T-helper 2 cell treated with Interferon-gamma antibody and Interleukin-4, amounts not matched to agents 5 μg/mL and 100 μg/mL, for 36 hours (primary cell): ENCODE data around the gene HLA-DQB2.

Experiments used
- DNase-seq: peaks from one replicate; pipeline ENCODE4 v3.0.0; 2021; ENCODE audit warnings: low spot score
- H3K27ac Mint-ChIP-seq: one replicate; pipeline ENCODE4 v1.8.0; 2021; ENCODE audit warnings: mild to moderate bottlenecking, mixed read lengths
- H3K27me3 Mint-ChIP-seq: one replicate; pipeline ENCODE4 v1.8.0; 2021; ENCODE audit warnings: low read depth, mixed read lengths
- H3K36me3 Mint-ChIP-seq: one replicate; pipeline ENCODE4 v1.8.0; 2021; ENCODE audit warnings: low read depth, mixed read lengths
- H3K4me1 Mint-ChIP-seq: one replicate; pipeline ENCODE4 v1.8.0; 2021; ENCODE audit warnings: low read depth, mixed read lengths
- H3K4me3 Mint-ChIP-seq: one replicate; pipeline ENCODE4 v1.8.0; 2022; ENCODE audit warnings: mild to moderate bottlenecking, moderate library complexity, mixed read lengths
- H3K9me3 Mint-ChIP-seq: one replicate; pipeline ENCODE4 v1.8.0; 2021; ENCODE audit warnings: mixed read lengths

Gene HLA-DQB2

GRCh38 chr6:32716396-32716795, 46.9 kb downstream of the HLA-DQB2 start:
- Mint-ChIP-seq H3K9me3 (no peaks in the 10 kb centered on the region), H3K27ac (no peak overlapping the region), H3K4me3 (no peak overlapping the region), H3K36me3 (no peaks in the 10 kb centered on the region), H3K27me3 (peaks cover 44% of the 10 kb centered on the region), H3K4me1 (no peaks in the 10 kb centered on the region)
- DNase-seq = no peak

- Mint-ChIP-seq H3K9me3 (no peaks in the 10 kb centered on the region), H3K36me3 (no peaks in the 10 kb centered on the region), H3K4me1 (no peaks in the 10 kb centered on the region), H3K27me3 (peaks cover 25% of the 10 kb centered on the region), H3K27ac (no peak overlapping the region), H3K4me3 (no peak overlapping the region)
- DNase-seq = no peak
These were observed 50.1 kb downstream of the HLA-DQB2 start for GRCh38 chr6:32713241-32713640.

DNA sequence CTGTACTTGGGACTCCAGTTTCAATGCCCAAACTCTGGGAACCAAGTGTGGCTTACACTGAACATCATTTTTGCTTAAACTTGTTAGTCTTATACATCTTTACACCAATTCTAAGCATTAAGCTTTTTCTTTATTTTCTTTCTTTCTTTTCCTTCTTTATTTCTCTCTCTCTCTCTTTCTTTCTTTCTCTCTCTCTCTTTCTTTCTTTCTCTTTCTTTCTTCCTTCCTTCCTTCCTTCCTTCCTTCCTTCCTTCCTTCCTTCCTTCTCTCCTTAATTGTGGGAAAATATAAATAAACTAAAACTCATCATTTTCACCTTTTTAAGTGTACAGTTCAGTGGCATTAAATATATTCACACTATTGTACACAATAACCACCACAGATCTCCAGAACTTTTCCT, 53.7 kb downstream of the HLA-DQB2 start:
- peaks cover 4% of the 10 kb centered on the region for H3K9me3 Mint-ChIP-seq
- peaks cover 25% of the 10 kb centered on the region for H3K27me3 Mint-ChIP-seq
- H3K27ac Mint-ChIP-seq = no peak overlapping the region
- H3K4me3 Mint-ChIP-seq = no peak overlapping the region
- no peaks in the 10 kb centered on the region for H3K4me1 Mint-ChIP-seq
- H3K36me3 Mint-ChIP-seq = no peaks in the 10 kb centered on the region
- DNase-seq = no peak
